VCaP (cell line): ENCODE results near the gene MEF2C.
A peak's percentile ranks its signal among the peaks of the same experiment; 100 is the strongest.

Experiments
- H3K27ac ChIP-seq: fragments of 450-650 bp; 2 replicates; pipeline ENCODE4 v1.5.1; 2017
- TF ChIP-seq, protein P1 (sequence below): fragments of 450-650 bp; conservative IDR thresholded peaks from 2 replicates; pipeline ENCODE4 v1.5.1; 2017; ENCODE audit warnings: mild to moderate bottlenecking, moderate library complexity

MEF2C gene

DNA sequence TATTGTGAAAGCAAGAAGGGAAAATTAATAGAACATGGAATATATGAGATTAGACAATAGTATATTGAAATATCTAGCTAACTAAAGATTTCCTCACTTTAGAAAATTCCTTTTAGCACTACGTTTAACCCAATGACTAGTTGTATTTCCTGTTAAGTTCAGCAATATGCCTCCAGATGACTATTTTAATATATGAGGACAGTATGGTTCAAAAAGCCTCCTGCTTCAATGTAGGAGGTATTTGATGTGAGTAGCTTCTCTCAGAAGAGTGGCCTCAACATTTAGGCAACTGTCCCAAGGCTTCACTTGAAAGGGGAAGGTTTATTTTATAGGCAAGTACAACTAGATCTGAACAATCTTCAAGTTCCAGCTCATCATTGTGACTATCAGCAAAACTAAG is 2.0 kb upstream of the MEF2C start:
- TF ChIP-seq, protein P1, sequence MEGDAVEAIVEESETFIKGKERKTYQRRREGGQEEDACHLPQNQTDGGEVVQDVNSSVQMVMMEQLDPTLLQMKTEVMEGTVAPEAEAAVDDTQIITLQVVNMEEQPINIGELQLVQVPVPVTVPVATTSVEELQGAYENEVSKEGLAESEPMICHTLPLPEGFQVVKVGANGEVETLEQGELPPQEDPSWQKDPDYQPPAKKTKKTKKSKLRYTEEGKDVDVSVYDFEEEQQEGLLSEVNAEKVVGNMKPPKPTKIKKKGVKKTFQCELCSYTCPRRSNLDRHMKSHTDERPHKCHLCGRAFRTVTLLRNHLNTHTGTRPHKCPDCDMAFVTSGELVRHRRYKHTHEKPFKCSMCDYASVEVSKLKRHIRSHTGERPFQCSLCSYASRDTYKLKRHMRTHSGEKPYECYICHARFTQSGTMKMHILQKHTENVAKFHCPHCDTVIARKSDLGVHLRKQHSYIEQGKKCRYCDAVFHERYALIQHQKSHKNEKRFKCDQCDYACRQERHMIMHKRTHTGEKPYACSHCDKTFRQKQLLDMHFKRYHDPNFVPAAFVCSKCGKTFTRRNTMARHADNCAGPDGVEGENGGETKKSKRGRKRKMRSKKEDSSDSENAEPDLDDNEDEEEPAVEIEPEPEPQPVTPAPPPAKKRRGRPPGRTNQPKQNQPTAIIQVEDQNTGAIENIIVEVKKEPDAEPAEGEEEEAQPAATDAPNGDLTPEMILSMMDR = no peak
- no peak overlapping the region for H3K27ac ChIP-seq

DNA sequence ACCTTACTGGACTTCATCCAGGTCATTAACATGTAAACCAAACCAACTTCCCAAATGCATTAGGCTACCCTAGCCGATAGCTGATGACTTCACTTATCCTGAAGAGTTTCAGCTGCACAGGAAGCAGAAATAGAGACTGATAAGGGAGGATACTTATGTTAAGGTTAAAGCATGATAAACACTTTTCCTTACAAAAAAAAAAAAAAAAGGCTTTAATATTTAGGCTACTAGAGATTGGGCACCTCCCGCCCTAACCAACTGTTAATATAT is 1.6 kb upstream of the MEF2C start:
- no peak overlapping the region for H3K27ac ChIP-seq
- TF ChIP-seq, protein P1 = no peak

DNA sequence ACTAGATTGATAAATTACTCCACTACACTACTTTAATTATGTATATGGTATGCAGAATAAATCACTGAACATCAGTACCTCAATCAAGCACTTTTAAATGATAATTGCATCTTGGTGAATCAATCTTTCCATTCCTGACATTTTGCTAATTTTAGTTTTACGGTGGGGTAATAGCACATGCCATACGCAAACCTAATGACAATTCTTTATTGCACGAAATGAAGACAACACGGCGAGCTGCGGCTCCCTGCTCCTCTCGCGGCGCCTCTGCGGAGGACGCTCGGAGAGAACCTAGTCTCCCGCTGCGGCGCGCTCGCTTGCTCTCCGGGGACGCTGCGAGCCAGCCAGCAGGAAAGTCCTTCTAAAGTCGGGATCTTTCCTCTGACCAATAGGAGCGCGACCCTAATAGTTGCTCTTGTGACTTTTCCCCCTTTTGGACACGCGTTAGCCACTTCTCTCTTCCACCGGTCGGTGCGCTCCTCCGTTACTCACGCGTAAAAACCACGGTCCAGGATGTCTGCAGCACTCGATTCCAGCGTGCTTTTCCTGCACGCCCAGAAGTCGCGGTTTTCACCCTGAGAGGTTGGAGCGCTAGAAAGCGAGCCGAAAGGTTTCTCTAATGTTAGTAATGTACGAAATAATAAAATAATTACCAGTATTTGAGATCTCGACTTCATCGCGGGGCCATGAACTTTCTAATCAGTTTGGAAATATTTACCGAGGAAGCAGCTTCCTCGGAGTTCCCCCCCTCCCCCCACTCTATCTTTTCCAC is 1.0 kb upstream of the MEF2C start:
- TF ChIP-seq, protein P1 = no peak
- peak overlapping the region; percentile 34; the same call in 1 of the 2 replicates for H3K27ac ChIP-seq

DNA sequence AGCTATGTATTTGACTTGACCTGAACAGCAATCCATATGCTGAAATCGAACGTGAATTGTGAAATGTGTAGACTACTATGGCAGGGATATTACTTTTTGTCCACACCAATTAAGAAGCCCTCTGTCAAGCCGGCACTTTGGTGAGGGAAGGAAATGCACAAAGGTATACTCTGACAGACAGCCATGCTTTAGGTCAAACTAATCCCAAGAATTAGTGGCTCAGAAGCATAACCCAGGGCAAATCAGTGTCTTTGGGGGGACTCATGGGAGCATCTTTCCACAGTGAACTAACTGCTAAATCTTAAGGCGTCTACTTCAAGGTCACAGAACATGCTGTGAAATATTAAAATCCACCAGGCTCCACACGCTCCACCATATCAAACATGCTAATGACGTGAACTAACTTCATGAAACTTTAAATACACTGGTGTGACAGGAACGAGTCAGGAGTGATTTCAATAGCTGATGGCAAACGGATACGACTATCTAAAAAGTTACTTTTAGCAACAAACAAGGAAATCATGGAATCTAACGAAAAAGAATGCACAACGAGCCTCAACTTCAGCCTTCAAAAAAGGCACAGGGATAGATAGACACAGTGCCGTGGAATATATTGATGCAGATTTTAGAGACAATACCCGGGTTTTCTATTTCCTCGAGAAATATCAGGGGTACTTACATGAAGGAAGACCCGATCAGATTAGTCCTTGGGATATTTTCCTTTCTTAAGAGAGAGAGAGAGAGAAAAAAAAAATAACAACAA is 527 bp downstream of the MEF2C start:
- TF ChIP-seq, protein P1 = no peak
- H3K27ac ChIP-seq = peak overlapping the region; percentile 34; the same call in 1 of the 2 replicates

DNA sequence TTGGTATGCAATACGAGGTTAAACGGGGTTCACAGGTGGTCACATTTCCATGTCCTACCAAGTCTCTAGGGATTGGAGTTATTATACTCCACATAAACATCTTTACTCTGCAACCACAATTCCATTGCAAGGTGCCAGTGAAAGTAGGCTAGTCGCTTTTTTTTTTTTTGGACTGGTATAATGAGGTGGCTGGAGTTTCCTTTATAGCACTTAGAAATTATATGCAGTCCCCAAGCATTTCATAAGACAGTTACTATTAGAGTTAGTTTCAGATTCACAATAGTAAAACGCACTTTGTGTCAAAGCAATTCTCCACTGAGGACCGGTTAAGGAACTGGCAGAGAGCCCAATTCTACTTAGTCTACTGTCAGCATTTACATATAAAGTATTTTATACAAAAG is 1.4 kb downstream of the MEF2C start:
- TF ChIP-seq, protein P1 = no peak
- H3K27ac ChIP-seq = no peak overlapping the region

DNA sequence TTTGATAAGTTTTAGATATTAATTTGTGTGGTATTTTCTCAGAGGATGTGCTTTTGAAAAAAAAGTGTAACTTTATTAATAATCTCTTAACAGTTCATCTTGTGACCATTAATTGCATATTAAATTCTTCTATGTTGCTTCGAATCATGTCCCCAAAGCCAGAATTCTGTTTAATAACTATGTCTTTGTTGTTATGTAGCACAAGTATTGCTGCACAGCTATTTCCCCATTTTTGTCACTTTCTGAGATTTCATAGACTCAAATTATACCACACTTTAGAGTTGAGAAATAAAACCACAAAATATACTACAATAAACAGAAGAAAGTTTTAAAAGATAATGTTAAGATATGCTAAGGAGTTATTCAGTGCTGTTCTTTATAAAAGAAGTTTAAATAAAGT is 2.8 kb downstream of the MEF2C start:
- no peak overlapping the region for H3K27ac ChIP-seq
- TF ChIP-seq, protein P1 = no peak

DNA sequence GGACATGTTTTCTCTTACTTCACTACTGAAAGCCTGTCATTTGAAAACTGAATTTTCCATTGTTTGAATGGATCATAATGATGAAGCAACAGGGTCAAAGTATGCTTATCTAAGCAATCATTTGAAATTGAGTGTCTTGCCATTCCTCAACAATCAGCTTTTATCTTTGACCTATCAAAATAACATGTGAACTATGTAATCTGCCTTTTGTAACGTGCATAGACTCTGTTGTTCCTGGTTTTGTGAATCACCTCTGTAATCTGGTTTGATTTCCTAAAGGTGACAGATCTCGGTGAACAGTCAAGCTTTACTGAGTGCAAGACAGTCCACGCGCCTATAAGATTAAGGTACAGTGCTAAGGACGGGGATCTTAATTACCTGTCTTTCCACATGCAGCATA is 3.3 kb downstream of the MEF2C start:
- no peak overlapping the region for H3K27ac ChIP-seq
- TF ChIP-seq, protein P1 = no peak
